GM10248 (cell line): ENCODE results near the gene CERS6.
"Not testable (repeated sequence)": the region's sequence is repeated elsewhere in the genome, so short reads cannot be mapped to it uniquely, and the experiment has no call there.

Experiments used
- CTCF ChIA-PET: fragments of 300-600 bp; sonication (Branson Sonifier 250); formaldehyde crosslinking; extraction: SDS; loops from one replicate; lab custom pipeline; 2021; ENCODE audit warnings: antibody characterized with exemption; lab: Yijun Ruan, JAX
- POLR2A ChIA-PET: fragments of 350-650 bp; sonication (Branson Sonifier 250); formaldehyde crosslinking; extraction: SDS; loops from one replicate; lab custom pipeline; 2020; ENCODE audit warnings: antibody characterized with exemption; lab: Yijun Ruan, JAX
- DNase-seq: peaks from one replicate; pipeline ENCODE4 v3.0.0; 2012; ENCODE audit errors: extremely low spot score
- CTCF ChIP-seq: IDR thresholded peaks from 2 replicates; pipeline ENCODE4 v1.5.1; 2012; ENCODE audit warnings: mild to moderate bottlenecking, low read depth; ENCODE audit errors: extremely low read depth, missing control alignments, control extremely low read depth

CERS6 gene

GRCh38 chr2:168650139-168650538 is 194.1 kb downstream of the CERS6 start:
- ChIA-PET CTCF (interaction anchor here (0.9 to 2.0 kb wide), 5 partner anchors 10 to 37 kb away, joined by 3 to 7 read pairs (median 4); no protein-coding TSS in a partner anchor), POLR2A (no interaction called here)
- DNase-seq: no peak
- no peak for TF ChIP-seq CTCF

- ChIA-PET POLR2A (no interaction called here), CTCF (interaction anchor here (1.5 to 2.1 kb wide), 3 partner anchors 11 to 18 kb away, joined by 3 to 9 read pairs (median 7); no protein-coding TSS in a partner anchor)
- TF ChIP-seq CTCF: no peak
- no peak for DNase-seq
Observed at GRCh38 chr2:168650781-168651180, 194.7 kb downstream of the CERS6 start.

- no peak for TF ChIP-seq CTCF
- ChIA-PET CTCF (interaction anchor here (0.9 to 2.1 kb wide), 4 partner anchors 8 to 147 kb away, joined by 3 to 9 read pairs (median 3); no protein-coding TSS in a partner anchor), POLR2A (no interaction called here)
- DNase-seq: no peak
Observed at GRCh38 chr2:168652997-168653921, 197.2 kb downstream of the CERS6 start.

- TF ChIP-seq CTCF: no peak
- ChIA-PET POLR2A (no interaction called here), CTCF (no interaction called here)
- DNase-seq: no peak
Observed at GRCh38 chr2:168654705-168655104, 198.6 kb downstream of the CERS6 start.

- ChIA-PET CTCF (interaction anchor here (2.2 kb wide), 1 partner anchor 17 kb away, joined by 10 read pairs; no protein-coding TSS in a partner anchor), POLR2A (no interaction called here)
- DNase-seq: no peak
- TF ChIP-seq CTCF: no peak
Observed at GRCh38 chr2:168655207-168655606, 199.1 kb downstream of the CERS6 start.

GRCh38 chr2:168657378-168657777 is 201.3 kb downstream of the CERS6 start:
- CTCF ChIA-PET: interaction anchor here (1.7 to 2.2 kb wide), 2 partner anchors 12 to 15 kb away, joined by 4 to 10 read pairs; no protein-coding TSS in a partner anchor
- POLR2A ChIA-PET, DNase-seq: not testable (repeated sequence)

- no peak for DNase-seq
- no peak for TF ChIP-seq CTCF
- ChIA-PET POLR2A (no interaction called here), CTCF (interaction anchor here (1.6 to 1.7 kb wide), 2 partner anchors 11 to 13 kb away, joined by 3 to 4 read pairs; no protein-coding TSS in a partner anchor)
Observed at GRCh38 chr2:168658706-168659105, 202.6 kb downstream of the CERS6 start.
